SK-N-SH (cell line): ENCODE measurements around the gene USP11.

Experiments used
- CHD2 ChIP-seq: fragments of 150-350 bp; IDR thresholded peaks from 2 replicates; pipeline ENCODE4 v1.6.1; 2018; ENCODE audit warnings: low read length; ENCODE audit not compliant: partially characterized antibody
- EP300 ChIP-seq, 2 experiments: IDR thresholded peaks; 2 replicates each; pipeline versions ENCODE4 v1.4.0 to v1.6.1; 2012; ENCODE audit warnings: borderline replicate concordance in 1 of 2, low read depth in 1 of 2, low read length in 1 of 2
- EZH2phosphoT487 ChIP-seq: fragments of 200-600 bp; sonication (generic); IDR thresholded peaks from 2 replicates; pipeline ENCODE4 v1.6.1; 2017; ENCODE audit warnings: low read depth, mixed run types, mild to moderate bottlenecking, antibody characterized with exemption, moderate library complexity, borderline replicate concordance
- FOXM1 ChIP-seq: IDR thresholded peaks from 2 replicates; pipeline ENCODE4 v1.4.0; 2012; ENCODE audit warnings: low read depth, mild to moderate bottlenecking
- PBX3 ChIP-seq: IDR thresholded peaks from 2 replicates; pipeline ENCODE4; 2012
- POLR2AphosphoS5 ChIP-seq: IDR thresholded peaks from 2 replicates; pipeline ENCODE4 v1.6.1; 2012; ENCODE audit warnings: low read depth, low read length
- RAD21 ChIP-seq: IDR thresholded peaks from 2 replicates; pipeline ENCODE4 v1.6.1; 2012; ENCODE audit warnings: mild to moderate bottlenecking, low read length
- TF ChIP-seq, protein P1 (sequence below): fragments of 200-600 bp; sonication (generic); IDR thresholded peaks from 2 replicates; pipeline ENCODE4 v1.6.1; 2017; ENCODE audit warnings: antibody characterized with exemption, mild to moderate bottlenecking, moderate library complexity
- TF ChIP-seq, protein P2 (sequence below): IDR thresholded peaks from 2 replicates; pipeline ENCODE4 v1.4.0; 2012; ENCODE audit warnings: low read depth
- TF ChIP-seq, protein P3 (sequence below): IDR thresholded peaks from 2 replicates; pipeline ENCODE4 v1.4.0; 2012; ENCODE audit warnings: low read depth, borderline replicate concordance
- TF ChIP-seq, protein P4 (sequence below): IDR thresholded peaks from 2 replicates; pipeline ENCODE4 v1.4.0; 2012; ENCODE audit warnings: low read depth, borderline replicate concordance

DNA sequence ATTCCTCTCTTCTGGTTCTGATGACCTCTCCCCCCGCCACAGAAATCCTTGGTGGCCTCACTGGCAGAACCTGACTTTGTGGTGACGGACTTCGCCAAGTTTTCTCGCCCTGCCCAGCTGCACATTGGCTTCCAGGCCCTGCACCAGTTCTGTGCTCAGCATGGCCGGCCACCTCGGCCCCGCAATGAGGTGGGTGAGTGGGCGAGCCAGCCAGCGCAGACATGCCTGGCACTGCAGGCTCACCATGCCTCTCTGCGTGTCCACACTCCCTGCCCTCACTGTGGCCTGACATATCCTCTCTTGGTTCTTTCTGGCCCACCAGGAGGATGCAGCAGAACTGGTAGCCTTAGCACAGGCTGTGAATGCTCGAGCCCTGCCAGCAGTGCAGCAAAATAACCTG lies 30.5 kb upstream of the USP11 start:
- TF ChIP-seq RAD21 = no peak
- TF ChIP-seq, protein P1, sequence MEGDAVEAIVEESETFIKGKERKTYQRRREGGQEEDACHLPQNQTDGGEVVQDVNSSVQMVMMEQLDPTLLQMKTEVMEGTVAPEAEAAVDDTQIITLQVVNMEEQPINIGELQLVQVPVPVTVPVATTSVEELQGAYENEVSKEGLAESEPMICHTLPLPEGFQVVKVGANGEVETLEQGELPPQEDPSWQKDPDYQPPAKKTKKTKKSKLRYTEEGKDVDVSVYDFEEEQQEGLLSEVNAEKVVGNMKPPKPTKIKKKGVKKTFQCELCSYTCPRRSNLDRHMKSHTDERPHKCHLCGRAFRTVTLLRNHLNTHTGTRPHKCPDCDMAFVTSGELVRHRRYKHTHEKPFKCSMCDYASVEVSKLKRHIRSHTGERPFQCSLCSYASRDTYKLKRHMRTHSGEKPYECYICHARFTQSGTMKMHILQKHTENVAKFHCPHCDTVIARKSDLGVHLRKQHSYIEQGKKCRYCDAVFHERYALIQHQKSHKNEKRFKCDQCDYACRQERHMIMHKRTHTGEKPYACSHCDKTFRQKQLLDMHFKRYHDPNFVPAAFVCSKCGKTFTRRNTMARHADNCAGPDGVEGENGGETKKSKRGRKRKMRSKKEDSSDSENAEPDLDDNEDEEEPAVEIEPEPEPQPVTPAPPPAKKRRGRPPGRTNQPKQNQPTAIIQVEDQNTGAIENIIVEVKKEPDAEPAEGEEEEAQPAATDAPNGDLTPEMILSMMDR = no peak
- TF ChIP-seq, protein P2, sequence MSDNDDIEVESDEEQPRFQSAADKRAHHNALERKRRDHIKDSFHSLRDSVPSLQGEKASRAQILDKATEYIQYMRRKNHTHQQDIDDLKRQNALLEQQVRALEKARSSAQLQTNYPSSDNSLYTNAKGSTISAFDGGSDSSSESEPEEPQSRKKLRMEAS = no peak
- TF ChIP-seq FOXM1 = no peak
- TF ChIP-seq, protein P3, sequence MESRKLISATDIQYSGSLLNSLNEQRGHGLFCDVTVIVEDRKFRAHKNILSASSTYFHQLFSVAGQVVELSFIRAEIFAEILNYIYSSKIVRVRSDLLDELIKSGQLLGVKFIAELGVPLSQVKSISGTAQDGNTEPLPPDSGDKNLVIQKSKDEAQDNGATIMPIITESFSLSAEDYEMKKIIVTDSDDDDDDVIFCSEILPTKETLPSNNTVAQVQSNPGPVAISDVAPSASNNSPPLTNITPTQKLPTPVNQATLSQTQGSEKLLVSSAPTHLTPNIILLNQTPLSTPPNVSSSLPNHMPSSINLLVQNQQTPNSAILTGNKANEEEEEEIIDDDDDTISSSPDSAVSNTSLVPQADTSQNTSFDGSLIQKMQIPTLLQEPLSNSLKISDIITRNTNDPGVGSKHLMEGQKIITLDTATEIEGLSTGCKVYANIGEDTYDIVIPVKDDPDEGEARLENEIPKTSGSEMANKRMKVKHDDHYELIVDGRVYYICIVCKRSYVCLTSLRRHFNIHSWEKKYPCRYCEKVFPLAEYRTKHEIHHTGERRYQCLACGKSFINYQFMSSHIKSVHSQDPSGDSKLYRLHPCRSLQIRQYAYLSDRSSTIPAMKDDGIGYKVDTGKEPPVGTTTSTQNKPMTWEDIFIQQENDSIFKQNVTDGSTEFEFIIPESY = no peak
- TF ChIP-seq PBX3 = no peak
- no peak for TF ChIP-seq EP300 (IDR thresholded peaks at IDR 0.05; ENCODE audit: borderline replicate concordance in 1 of 2, low read depth in 1 of 2, low read length in 1 of 2)
- no peak for TF ChIP-seq EZH2phosphoT487
- TF ChIP-seq, protein P4, sequence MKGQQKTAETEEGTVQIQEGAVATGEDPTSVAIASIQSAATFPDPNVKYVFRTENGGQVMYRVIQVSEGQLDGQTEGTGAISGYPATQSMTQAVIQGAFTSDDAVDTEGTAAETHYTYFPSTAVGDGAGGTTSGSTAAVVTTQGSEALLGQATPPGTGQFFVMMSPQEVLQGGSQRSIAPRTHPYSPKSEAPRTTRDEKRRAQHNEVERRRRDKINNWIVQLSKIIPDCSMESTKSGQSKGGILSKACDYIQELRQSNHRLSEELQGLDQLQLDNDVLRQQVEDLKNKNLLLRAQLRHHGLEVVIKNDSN = no peak
- TF ChIP-seq CHD2 = no peak
- no peak for TF ChIP-seq POLR2AphosphoS5
